ENCODE measurements around the gene SETMAR.

DNA sequence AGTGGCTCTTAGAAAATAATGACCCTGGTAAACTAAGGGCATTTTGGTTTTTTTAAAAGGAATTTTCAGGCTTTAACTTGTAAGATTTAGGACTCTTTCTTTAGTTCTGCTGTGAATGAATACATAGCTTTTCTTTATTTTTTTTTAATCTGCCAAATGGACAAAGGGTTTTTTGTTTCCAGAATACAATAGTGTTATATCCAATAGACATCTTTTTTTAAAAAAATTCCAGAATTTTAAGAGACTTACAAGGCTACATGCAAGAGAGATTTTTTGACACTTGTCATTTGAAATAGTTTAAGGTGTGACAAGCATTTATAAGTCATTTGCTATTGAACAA, 38.1 kb downstream of the SETMAR start:
- TF ChIP-seq, protein P1, sequence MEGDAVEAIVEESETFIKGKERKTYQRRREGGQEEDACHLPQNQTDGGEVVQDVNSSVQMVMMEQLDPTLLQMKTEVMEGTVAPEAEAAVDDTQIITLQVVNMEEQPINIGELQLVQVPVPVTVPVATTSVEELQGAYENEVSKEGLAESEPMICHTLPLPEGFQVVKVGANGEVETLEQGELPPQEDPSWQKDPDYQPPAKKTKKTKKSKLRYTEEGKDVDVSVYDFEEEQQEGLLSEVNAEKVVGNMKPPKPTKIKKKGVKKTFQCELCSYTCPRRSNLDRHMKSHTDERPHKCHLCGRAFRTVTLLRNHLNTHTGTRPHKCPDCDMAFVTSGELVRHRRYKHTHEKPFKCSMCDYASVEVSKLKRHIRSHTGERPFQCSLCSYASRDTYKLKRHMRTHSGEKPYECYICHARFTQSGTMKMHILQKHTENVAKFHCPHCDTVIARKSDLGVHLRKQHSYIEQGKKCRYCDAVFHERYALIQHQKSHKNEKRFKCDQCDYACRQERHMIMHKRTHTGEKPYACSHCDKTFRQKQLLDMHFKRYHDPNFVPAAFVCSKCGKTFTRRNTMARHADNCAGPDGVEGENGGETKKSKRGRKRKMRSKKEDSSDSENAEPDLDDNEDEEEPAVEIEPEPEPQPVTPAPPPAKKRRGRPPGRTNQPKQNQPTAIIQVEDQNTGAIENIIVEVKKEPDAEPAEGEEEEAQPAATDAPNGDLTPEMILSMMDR (optimal IDR thresholded peaks at IDR 0.05 in 1 of 3, IDR thresholded peaks at IDR 0.05 in 1 of 3, conservative IDR thresholded peaks at IDR 0.05 in 1 of 3; ENCODE audit: extremely low read depth in 1 of 3, insufficient read depth in 2 of 3, low read length in 3 of 3): no peak
- TF ChIP-seq EZH2 (IDR thresholded peaks at IDR 0.05; ENCODE audit: low read length): no peak

Measured in keratinocyte (primary cell).